Right ventricle myocardium inferior (tissue), 1 donor: Measurements from ENCODE around the gene OPCML. TPM values are rescaled to one million over a fixed set of nuclear protein-coding genes. Genes with fewer than 3 reads are reported as not detected.

Experiments
- ATAC-seq: fragments of 200-7000 bp; cut with Tn5 transposase; one replicate; pipeline ENCODE4 v1.9.1; 2020; ENCODE audit warnings: mild to moderate bottlenecking, moderate library complexity
- DNase-seq: peaks from one replicate; pipeline ENCODE4 v3.0.0; 2021; ENCODE audit errors: missing footprints
- intact Hi-C: fragments of 100-400 bp; cut with DNase I; formaldehyde crosslinking; loops from one replicate; pipeline ENCODE4 v1.11.0; 2022
- total RNA-seq: library from RNA; stranded (reverse); fragmentation: NEBNext Ultra II Directional; extraction: Animal tissue kit (Norgen Biotek cat#: 25700); gene quantifications from one replicate; pipeline ENCODE4 v1.2.1, GENCODE V29; 2021
- donor health status: DM: no; HTN: yes; CAD: no; lungs with severe emphysema.

The OPCML gene
- total RNA-seq, 1 donor from 2014 or later, result 0.05 TPM

- ATAC-seq (no peak), DNase-seq (no peak)
- intact Hi-C loops, result loop anchor here (1.0 to 10.0 kb wide), 2 partner anchors 75 to 532 kb away; no protein-coding TSS in a partner anchor
These were observed 449.9 kb downstream of the OPCML start for GRCh38 chr11:133082453-133082781.

GRCh38 chr11:133081730-133082452 is 450.4 kb downstream of the OPCML start:
- DNase-seq, result no peak
- ATAC-seq, result no peak
- intact Hi-C loops, result loop anchor here (1.0 to 10.0 kb wide), 2 partner anchors 75 to 533 kb away; no protein-coding TSS in a partner anchor

DNA sequence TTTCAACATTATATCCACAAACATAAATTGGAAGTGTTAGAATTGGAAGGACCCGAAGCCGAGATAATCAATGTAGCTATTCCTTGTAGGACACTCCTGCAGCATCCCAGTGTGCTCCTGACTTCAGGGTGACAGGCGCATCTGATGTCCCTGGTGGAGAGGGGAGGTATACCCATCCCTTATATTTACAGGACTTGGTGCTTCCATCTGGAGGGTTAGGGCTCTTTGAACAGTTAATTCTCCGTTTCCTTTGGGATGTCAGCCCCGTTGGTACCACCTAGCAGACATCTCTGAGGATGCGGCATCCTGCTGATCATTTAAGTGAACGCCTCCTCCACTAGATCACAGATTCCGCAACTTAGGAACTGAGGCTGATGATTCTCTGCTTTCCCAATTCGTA is 451.3 kb downstream of the OPCML start:
- no peak for ATAC-seq
- no peak for DNase-seq
- intact Hi-C loops, result loop anchor here (10.0 kb wide), 1 partner anchor 534 kb away; no protein-coding TSS in a partner anchor

DNA sequence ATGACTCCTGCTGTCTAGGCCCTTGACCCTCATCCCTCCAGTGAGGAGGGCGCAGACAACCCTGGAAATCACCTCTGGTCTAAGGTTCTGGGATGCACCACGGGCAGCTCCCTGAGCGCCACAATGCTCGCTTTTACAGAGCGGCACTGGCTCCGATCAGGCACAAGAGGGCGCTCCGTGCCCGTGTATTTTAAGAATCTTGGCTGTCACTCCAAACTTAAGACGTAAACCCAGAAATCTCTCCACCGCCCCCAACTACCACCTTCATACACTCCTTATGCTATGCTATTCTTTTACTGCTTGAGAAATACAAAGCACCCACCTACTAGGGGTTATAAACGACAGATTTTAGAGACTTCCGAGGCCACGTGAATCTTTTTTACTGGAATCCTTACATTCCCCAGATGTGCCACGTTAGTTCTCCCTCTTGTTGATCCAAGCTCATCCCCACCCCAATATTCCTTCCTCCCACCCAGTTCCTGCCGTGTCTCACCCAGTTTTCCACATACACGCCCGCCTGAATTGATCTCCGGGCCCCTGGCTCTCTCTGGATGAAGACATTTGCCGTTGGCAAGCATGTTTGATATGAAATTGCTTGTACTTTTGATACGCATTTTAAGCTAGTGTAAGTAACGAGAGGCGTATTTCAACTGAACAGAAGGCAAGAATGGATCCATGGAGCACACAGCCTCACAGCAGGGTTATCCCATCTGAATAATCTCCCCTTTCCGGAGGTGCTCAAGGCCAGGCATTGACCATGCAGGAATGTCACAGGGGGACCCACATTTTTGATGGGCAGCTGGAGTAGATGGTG is 453.5 kb downstream of the OPCML start:
- DNase-seq (no peak), ATAC-seq (peak; percentile 30)
- intact Hi-C loops, result loop anchor here (2.0 kb wide), 1 partner anchor 756 kb away; no protein-coding TSS in a partner anchor

DNA sequence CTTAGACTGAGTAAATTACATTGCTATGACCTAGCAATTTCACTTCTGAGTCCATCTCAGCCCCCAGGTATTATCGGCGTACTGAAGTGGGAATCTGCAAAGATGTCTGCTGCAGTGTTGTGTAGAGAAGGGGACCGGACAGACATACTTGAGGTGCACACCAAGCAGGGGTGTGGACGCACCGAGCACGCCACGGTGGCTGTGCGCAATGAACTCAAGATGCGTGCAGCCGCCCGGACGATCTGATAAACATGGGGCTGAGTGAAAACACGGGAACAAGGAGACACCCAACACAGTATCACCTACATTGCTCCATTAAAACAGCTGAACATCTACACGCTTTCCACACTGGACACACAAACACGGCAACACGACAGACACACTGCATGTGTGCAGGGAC is 454.3 kb downstream of the OPCML start:
- intact Hi-C loops, result loop anchor here (2.0 kb wide), 1 partner anchor 757 kb away; no protein-coding TSS in a partner anchor
- no peak for ATAC-seq

GRCh38 chr11:133075351-133075750 is 456.9 kb downstream of the OPCML start:
- DNase-seq, result no peak
- intact Hi-C loops, result no loop called here
- no peak for ATAC-seq

More for the DNA sequence above, 454.3 kb downstream of the OPCML start:
- DNase-seq, result no peak

- ATAC-seq (no peak), DNase-seq (no peak)
- intact Hi-C loops, result no loop called here
These were observed 459.3 kb downstream of the OPCML start for GRCh38 chr11:133072858-133073582.

DNA sequence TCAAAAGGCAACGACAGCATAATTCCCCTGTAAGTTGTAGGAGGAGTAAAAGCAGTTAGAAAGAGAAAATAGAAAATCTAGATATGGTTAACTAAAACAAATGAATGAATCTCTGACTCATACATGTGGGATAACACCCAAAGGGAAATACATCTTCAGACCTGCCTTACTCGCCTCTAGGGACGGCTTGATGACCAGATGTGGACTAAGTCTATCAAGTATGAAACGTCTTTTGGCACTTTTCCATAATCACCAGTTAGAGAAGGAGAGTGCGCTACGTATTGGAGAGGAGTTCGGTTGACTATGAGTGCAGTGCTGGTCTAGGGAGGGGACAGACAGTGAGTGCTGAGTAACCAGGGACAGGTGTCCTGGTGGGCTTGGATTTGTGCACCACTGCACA is 459.9 kb downstream of the OPCML start:
- ATAC-seq, result no peak
- DNase-seq, result no peak
- intact Hi-C loops, result no loop called here

GRCh38 chr11:133070791-133071190 is 461.5 kb downstream of the OPCML start:
- DNase-seq (no peak), ATAC-seq (no peak)
- intact Hi-C loops, result no loop called here

- ATAC-seq, result no peak
- no peak for DNase-seq
- intact Hi-C loops, result no loop called here
These were observed 462.1 kb downstream of the OPCML start for GRCh38 chr11:133070021-133070713.

DNA sequence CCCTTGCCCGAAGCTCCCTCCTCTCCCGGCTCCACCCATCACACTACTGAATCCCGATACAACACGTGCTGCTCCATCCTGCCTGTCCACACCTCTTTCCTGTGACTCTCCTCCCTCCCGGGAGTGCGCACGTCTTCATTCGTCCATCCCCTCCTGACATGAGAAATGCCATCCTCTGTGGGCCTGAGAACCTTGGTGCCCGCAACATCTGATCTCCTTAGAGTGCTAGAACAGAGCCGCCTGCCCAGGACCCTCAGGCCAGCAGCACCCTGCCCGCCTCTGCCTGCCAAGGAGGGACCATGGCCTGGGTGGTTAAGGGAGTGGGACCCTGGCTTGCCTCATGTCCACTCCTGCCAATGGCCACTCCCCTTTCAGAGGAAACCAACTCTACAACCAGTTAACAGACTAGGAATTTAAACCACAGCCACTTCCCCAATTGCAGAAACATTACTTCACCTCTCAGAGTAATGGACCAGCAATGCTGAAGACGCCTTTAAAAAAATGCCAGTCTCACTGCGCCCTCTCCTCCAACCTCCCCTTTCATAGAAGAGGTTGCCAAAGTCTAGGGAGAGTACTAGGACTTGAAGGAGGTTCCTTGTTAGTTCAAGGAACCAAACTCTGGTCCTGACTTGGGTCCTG is 466.3 kb downstream of the OPCML start:
- intact Hi-C loops, result loop anchor here (10.0 kb wide), 2 partner anchors 121 to 1201 kb away; no protein-coding TSS in a partner anchor
- DNase-seq (no peak), ATAC-seq (no peak)

GRCh38 chr11:133064961-133065360 is 467.3 kb downstream of the OPCML start:
- DNase-seq, result no peak
- intact Hi-C loops, result loop anchor here (5.0 to 10.0 kb wide), 3 partner anchors 120 to 1200 kb away; no protein-coding TSS in a partner anchor
- no peak for ATAC-seq

DNA sequence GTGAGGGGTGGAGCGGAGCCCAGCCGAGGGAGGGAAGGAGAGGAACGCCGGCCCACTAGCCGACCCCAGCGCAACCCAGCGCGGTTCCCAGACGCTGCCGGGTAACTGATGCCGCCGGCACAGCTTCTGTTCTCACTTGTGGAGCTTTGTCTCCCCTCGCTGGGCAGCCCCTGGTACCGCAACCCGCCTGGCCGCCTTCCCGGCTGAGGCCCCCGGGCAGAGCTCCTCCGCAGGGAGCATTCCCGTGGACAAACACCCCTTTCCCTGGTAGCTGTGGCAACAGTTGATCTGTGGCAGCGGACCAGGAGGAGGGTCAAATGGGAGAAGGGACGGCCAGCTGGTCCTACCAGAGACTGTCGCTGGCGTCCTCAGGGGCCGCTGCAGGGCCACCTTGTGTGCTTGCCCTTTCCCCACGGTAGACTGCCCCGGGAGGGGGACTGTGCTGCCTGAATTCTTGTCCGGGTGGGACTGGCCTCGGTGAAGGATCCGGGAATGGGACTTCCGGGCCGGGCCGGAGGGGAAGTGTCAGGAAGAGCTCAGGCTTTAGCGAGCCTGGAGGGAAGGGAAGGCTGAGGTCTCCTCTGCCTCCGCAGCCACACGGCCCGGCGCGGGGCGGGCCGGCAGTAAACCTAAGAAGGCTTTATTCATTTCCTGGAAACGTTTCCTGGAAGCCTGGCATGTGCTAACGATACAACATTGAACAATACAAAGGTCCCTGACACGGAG is 468.0 kb downstream of the OPCML start:
- ATAC-seq (peak; percentile 95), DNase-seq (peak; percentile 77)
- intact Hi-C loops, result loop anchor here (5.0 to 10.0 kb wide), 3 partner anchors 120 to 1200 kb away; no protein-coding TSS in a partner anchor

DNA sequence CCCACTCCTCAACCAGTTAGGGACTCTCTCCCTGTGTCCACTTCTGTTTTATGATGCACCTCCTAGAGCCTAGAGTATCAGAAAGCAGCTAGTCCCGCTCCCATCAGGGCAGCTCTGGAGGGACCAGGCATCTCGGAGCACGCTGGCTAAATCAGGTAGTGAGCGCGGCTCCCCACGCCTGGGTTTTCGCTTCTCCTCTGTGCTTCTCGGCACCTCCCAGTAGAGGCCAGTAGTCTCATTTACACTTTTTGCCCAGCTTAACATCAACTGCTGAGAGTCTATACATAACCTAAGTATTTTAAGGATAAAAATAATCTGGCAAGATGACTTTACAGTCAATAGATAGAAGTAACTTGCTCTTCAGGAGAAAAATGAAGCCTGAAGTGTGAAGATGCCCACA is 473.8 kb downstream of the OPCML start:
- DNase-seq (no peak), ATAC-seq (no peak)
- intact Hi-C loops, result no loop called here

DNA sequence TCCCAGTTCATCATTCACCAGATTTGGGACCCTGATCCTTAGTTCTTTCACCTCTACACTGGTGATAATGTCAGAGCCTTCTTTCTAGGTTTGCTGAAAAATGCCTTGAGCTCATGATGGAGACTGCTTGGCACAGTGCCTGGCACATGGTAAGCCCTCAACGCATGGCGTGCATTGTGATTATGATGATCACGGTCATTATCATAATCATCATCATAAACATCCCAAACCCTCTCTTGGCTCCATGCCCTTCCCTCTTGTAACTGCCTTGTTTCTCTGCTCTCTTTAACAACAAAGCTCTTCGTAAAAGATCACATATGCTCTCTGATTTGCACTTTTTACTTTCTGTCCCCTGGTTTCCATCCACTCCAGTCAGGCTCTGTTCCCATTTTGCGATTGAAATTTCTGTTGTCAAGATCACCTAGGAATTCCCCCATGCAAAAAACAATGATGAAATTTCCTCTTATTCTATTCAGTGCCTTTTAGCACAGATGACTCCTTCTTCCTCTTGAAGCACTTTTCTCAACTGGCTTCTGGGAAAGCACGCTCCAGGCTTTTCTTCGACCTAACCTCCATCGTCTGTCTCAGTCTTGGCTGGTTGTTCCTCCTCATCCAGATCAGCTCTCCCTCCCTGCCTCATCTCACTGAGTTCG is 479.1 kb downstream of the OPCML start:
- intact Hi-C loops, result no loop called here
- ATAC-seq (no peak), DNase-seq (no peak)

DNA sequence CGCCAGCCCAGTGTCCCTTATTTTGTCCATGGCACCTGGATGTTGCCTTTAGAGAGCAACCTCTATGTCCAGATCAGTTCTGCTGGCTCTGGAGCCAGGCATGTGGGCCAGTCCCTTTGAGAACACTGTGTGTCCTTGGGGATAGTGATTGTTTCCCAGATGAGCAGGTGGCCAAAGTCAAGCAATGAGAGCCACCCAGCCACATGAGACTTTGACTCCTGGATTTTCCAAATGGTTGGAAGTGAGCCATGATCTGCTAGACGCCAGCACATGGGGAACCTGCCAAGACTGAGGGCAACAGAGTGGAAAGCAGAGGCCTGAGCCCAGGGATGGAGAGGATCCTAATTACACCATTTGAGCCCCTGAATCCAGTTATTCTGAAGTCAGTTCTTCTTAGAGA is 479.8 kb downstream of the OPCML start:
- DNase-seq (no peak), ATAC-seq (peak; percentile 88)
- intact Hi-C loops, result no loop called here
